Gastroesophageal sphincter (tissue), 3 donors: ENCODE measurements around the gene BTG1.

ENCODE experiments used
- POLR2A ChIP-seq, 2 donors: fragments of 450-650 bp; IDR thresholded peaks; one replicate each; pipeline ENCODE4 v1.6.1; 2017; ENCODE audit warnings: antibody characterized with exemption in 2 of 2, mild to moderate bottlenecking in 2 of 2, moderate library complexity in 1 of 2
- POLR2AphosphoS5 ChIP-seq: sonication (generic); formaldehyde crosslinking; IDR thresholded peaks from one replicate; pipeline ENCODE4 v1.6.1; 2017; ENCODE audit warnings: antibody characterized with exemption
- TF ChIP-seq, protein P1 (sequence below), 4 experiments: fragments of 200-600 bp in 2 of 4; fragments of 450-650 bp in 2 of 4; sonication (generic) in 1 of 4; IDR thresholded peaks; one replicate each; pipeline ENCODE4 v1.5.1; 2017 to 2019; ENCODE audit warnings: antibody characterized with exemption in 4 of 4, mild to moderate bottlenecking in 2 of 4, moderate library complexity in 2 of 4

DNA sequence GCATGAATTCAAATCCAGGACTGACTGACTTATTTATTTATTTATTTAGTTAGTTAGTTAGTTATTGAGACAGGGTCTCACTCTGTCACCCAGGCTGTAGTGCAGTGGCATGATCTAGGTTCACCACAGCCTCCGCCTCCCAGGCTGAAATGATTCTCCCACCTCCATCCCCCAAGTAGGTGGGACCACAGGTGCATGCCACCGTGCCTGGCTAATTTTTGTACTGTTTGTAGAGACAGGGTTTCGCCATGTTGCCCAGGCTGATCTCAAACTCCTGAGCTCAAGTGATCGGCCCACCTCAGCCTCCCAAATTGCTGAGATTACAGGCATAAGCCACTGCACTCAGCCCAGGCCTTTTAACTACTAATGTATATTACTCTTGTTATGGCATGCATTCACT lies 36.0 kb downstream of the BTG1 start:
- TF ChIP-seq, protein P1, sequence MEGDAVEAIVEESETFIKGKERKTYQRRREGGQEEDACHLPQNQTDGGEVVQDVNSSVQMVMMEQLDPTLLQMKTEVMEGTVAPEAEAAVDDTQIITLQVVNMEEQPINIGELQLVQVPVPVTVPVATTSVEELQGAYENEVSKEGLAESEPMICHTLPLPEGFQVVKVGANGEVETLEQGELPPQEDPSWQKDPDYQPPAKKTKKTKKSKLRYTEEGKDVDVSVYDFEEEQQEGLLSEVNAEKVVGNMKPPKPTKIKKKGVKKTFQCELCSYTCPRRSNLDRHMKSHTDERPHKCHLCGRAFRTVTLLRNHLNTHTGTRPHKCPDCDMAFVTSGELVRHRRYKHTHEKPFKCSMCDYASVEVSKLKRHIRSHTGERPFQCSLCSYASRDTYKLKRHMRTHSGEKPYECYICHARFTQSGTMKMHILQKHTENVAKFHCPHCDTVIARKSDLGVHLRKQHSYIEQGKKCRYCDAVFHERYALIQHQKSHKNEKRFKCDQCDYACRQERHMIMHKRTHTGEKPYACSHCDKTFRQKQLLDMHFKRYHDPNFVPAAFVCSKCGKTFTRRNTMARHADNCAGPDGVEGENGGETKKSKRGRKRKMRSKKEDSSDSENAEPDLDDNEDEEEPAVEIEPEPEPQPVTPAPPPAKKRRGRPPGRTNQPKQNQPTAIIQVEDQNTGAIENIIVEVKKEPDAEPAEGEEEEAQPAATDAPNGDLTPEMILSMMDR (IDR thresholded peaks at IDR 0.05), result no peak
- TF ChIP-seq POLR2AphosphoS5 (no peak), POLR2A (IDR thresholded peaks at IDR 0.05) (no peak)
